SK-N-MC (cell line): Measurements from ENCODE around the gene BARX1.
"Not testable (repeated sequence)": the region's sequence is repeated elsewhere in the genome, so short reads cannot be mapped to it uniquely, and the experiment has no call there.

Source experiments
- EZH2 ChIP-seq: fragments of 200-600 bp; sonication (generic); IDR thresholded peaks from one replicate; pipeline ENCODE4 v1.6.1; 2017; ENCODE audit warnings: antibody characterized with exemption
- FOXP2 ChIP-seq: optimal IDR thresholded peaks from 2 replicates; pipeline ENCODE3; 2011; ENCODE audit warnings: mild to moderate bottlenecking, moderate library complexity; ENCODE audit not compliant: insufficient read depth; ENCODE audit errors: extremely low read length, control extremely low read depth
- POLR2AphosphoS5 ChIP-seq: IDR thresholded peaks from 2 replicates; pipeline ENCODE4 v1.6.1; 2012; ENCODE audit warnings: mild to moderate bottlenecking, low read depth, low read length, borderline replicate concordance

GRCh38 chr9:93972655-93973054 lies 17.5 kb upstream of the BARX1 start:
- TF ChIP-seq EZH2, POLR2AphosphoS5, FOXP2: not testable (repeated sequence)
